ENCODE data around the gene TMEM272.
A peak's percentile ranks its signal among the peaks of the same experiment; 100 is the strongest.

The TMEM272 gene

GRCh38 chr13:51771418-51772104 is 73.4 kb downstream of the TMEM272 start:
- H3K27me3 Mint-ChIP-seq (ENCODE audit: low read depth): no peaks in the 10 kb centered on the region
- no peak for TF ChIP-seq CTCF (IDR thresholded peaks at IDR 0.05; ENCODE audit: unreplicated experiment in 3 of 3)
- no peaks in the 10 kb centered on the region for H3K9me3 Mint-ChIP-seq
- H3K4me1 Mint-ChIP-seq: no peaks in the 10 kb centered on the region
- peaks cover 4% of the 10 kb centered on the region for H3K36me3 Mint-ChIP-seq (ENCODE audit: low read depth)
- no peak overlapping the region for H3K4me3 Mint-ChIP-seq
- H3K27ac Mint-ChIP-seq: no peak overlapping the region

GRCh38 chr13:51770681-51771417 is 74.1 kb downstream of the TMEM272 start:
- TF ChIP-seq CTCF (IDR thresholded peaks at IDR 0.05; ENCODE audit: unreplicated experiment in 3 of 3): no peak
- Mint-ChIP-seq H3K4me3 (no peak overlapping the region), H3K9me3 (no peaks in the 10 kb centered on the region), H3K36me3 (ENCODE audit: low read depth) (peaks cover 9% of the 10 kb centered on the region), H3K27ac (peak overlapping the region in 1 of 3 experiments; percentile 50), H3K27me3 (ENCODE audit: low read depth) (no peaks in the 10 kb centered on the region), H3K4me1 (no peaks in the 10 kb centered on the region)

GRCh38 chr13:51770160-51770559 is 74.8 kb downstream of the TMEM272 start:
- H3K9me3 Mint-ChIP-seq: no peaks in the 10 kb centered on the region
- no peak overlapping the region for H3K27ac Mint-ChIP-seq

GRCh38 chr13:51769455-51770127 is 75.4 kb downstream of the TMEM272 start:
- Mint-ChIP-seq H3K27me3 (ENCODE audit: low read depth) (no peaks in the 10 kb centered on the region), H3K4me1 (peaks cover 9% of the 10 kb centered on the region), H3K9me3 (no peaks in the 10 kb centered on the region), H3K27ac (no peak overlapping the region), H3K4me3 (no peak overlapping the region), H3K36me3 (ENCODE audit: low read depth) (peaks cover 9% of the 10 kb centered on the region)
- TF ChIP-seq CTCF (IDR thresholded peaks at IDR 0.05; ENCODE audit: unreplicated experiment in 3 of 3): no peak

More at GRCh38 chr13:51770160-51770559, 74.8 kb downstream of the TMEM272 start:
- Mint-ChIP-seq H3K4me3 (no peak overlapping the region), H3K27me3 (ENCODE audit: low read depth) (no peaks in the 10 kb centered on the region), H3K36me3 (ENCODE audit: low read depth) (peaks cover 9% of the 10 kb centered on the region), H3K4me1 (peaks cover 5% of the 10 kb centered on the region)
- TF ChIP-seq CTCF (IDR thresholded peaks at IDR 0.05; ENCODE audit: unreplicated experiment in 3 of 3): no peak

- Mint-ChIP-seq H3K4me3 (no peak overlapping the region), H3K27me3 (ENCODE audit: low read depth) (peaks cover 2% of the 10 kb centered on the region), H3K36me3 (ENCODE audit: low read depth) (peaks cover 9% of the 10 kb centered on the region), H3K9me3 (no peaks in the 10 kb centered on the region), H3K27ac (no peak overlapping the region), H3K4me1 (peaks cover 14% of the 10 kb centered on the region)
- no peak for TF ChIP-seq CTCF (IDR thresholded peaks at IDR 0.05; ENCODE audit: unreplicated experiment in 3 of 3)
Observed at GRCh38 chr13:51768976-51769375, 76.0 kb downstream of the TMEM272 start.

Data from nephron (organoid).